Transverse colon (tissue), 4 donors: ENCODE measurements around the gene EFR3B. TPM values are rescaled to one million over a fixed set of nuclear protein-coding genes. Genes with fewer than 3 reads are reported as not detected.
A peak's percentile ranks its signal among the peaks of the same experiment; 100 is the strongest.
"Not testable (repeated sequence)": the region's sequence is repeated elsewhere in the genome, so short reads cannot be mapped to it uniquely, and the experiment has no call there.

Source experiments
- DNase-seq: peaks from one replicate; pipeline ENCODE4 v3.0.0-alpha.2; 2019
- H3K27ac ChIP-seq, 4 donors: fragments of 200-600 bp; sonication (generic); 2 replicates each; pipeline ENCODE4 v1.5.1; 2016 to 2018; ENCODE audit warnings: inconsistent platforms in 4 of 4
- H3K27me3 ChIP-seq: fragments of 200-600 bp; sonication (generic); 2 replicates; pipeline ENCODE4 v1.5.1; 2017; ENCODE audit warnings: inconsistent platforms
- H3K36me3 ChIP-seq, 4 donors: fragments of 200-600 bp; sonication (generic); 2 replicates each; pipeline ENCODE4 v1.5.1; 2017 to 2019; ENCODE audit warnings: inconsistent platforms in 4 of 4
- H3K4me1 ChIP-seq, 4 donors: fragments of 200-600 bp; sonication (generic); 2 replicates each; pipeline ENCODE4 v1.5.1; 2017 to 2020; ENCODE audit warnings: inconsistent platforms in 4 of 4
- H3K4me3 ChIP-seq, 4 donors: fragments of 200-600 bp; sonication (generic); 1 replicate in 1 of 4; 2 replicates in 3 of 4; pipeline versions ENCODE4 v1.5.1 to v1.6.1; 2017 to 2019; ENCODE audit warnings: inconsistent platforms in 4 of 4
- H3K9me3 ChIP-seq, 2 donors: fragments of 200-600 bp; sonication (generic); 2 replicates each; pipeline ENCODE4 v1.5.1; 2017 to 2019; ENCODE audit warnings: inconsistent platforms in 2 of 2
- CTCF ChIP-seq, 5 experiments: fragments of 200-600 bp in 3 of 5; fragments of 450-650 bp in 2 of 5; sonication (generic) in 3 of 5; IDR thresholded peaks; 1 replicate in 2 of 5; 2 replicates in 3 of 5; pipeline ENCODE4 v1.5.1; 2016 to 2017; ENCODE audit warnings: antibody characterized with exemption in 5 of 5, inconsistent platforms in 3 of 5, mild to moderate bottlenecking in 2 of 5, moderate library complexity in 1 of 5
- EP300 ChIP-seq: sonication (generic); formaldehyde crosslinking; IDR thresholded peaks from one replicate; pipeline ENCODE4 v1.6.1; 2017; ENCODE audit warnings: antibody characterized with exemption, low read depth
- POLR2A ChIP-seq: fragments of 450-650 bp; IDR thresholded peaks from one replicate; pipeline ENCODE4 v1.6.1; 2016; ENCODE audit warnings: antibody characterized with exemption, mild to moderate bottlenecking, moderate library complexity
- POLR2AphosphoS5 ChIP-seq, 3 donors: sonication (generic); formaldehyde crosslinking; IDR thresholded peaks; one replicate each; pipeline ENCODE4 v1.6.1; 2016; ENCODE audit warnings: antibody characterized with exemption in 3 of 3
- WGBS, 2 donors: methylation state at CpG; one replicate each; pipeline ENCODE4 v1.1.5; 2018; ENCODE audit warnings: low coverage in 1 of 2; 5-methylcytosine and 5-hydroxymethylcytosine counted together
- in situ Hi-C, 4 donors: fragments of 200-750 bp; cut with MboI; loops; one replicate each; pipeline versions ENCODE4 v1.15.0 to v1.15.1; 2017; ENCODE audit warnings: low sequenced_read_pairs in 3 of 4, low pct_ligation_motif_present in 1 of 4, low pct_unique_long_range_greater_than_20kb in 1 of 4
- intact Hi-C: fragments of 100-400 bp; cut with DNase I; formaldehyde crosslinking; loops from one replicate; pipeline ENCODE4 v1.15.1; 2023; ENCODE audit warnings: low total_unique reads
- total RNA-seq, 4 donors: library from RNA; depleted of rRNA; stranded (reverse); fragments of >200 nt; gene quantifications; one replicate each; pipeline ENCODE4 v1.1.0, GENCODE V29; 2016

EFR3B gene
- 1 to 10 TPM in 2 of 4 donors, under 1 TPM in 2; under 0.01 to 1.4 (median 0.70) TPM for total RNA-seq

GRCh38 chr2:25041928-25042320, at the start of gene EFR3B:
EFR3B (plus strand) TSS chr2:25042076; CDS start chr2:25042313, 237 bp downstream.
- WGBS, 2 donors = 1% methylated on average over 16 of the region's 54 CpGs; no CpG with 5 or more reads in 1 of the 2 donors
- in situ Hi-C loops (no loop called here), intact Hi-C loops (loop anchor here (5.0 kb wide), 1 partner anchor 55 kb away; no protein-coding TSS in a partner anchor)
- peak within 1 kb of the TSS; percentile 74 to 87 (median 86) for H3K27ac ChIP-seq
- H3K27me3 ChIP-seq = peaks cover 10% of the 10 kb centered on the region
- DNase-seq = peak; percentile 96
- no peaks in the 10 kb centered on the region for H3K36me3 ChIP-seq
- peak within 1 kb of the TSS; percentile 30 to 69 (median 65) for H3K4me3 ChIP-seq
- H3K4me1 ChIP-seq = peaks cover 6 to 22% (median 17%) of the 10 kb centered on the region in 4 donors
- TF ChIP-seq CTCF (IDR thresholded peaks at IDR 0.05) (no peak), POLR2A (no peak), EP300 (no peak), POLR2AphosphoS5 (IDR thresholded peaks at IDR 0.05) (no peak)
- H3K9me3 ChIP-seq = no peaks in the 10 kb centered on the region

- Histone ChIP-seq H3K4me1 (peaks cover 0 to 22% (median 6%) of the 10 kb centered on the region in 4 donors), H3K27ac (peak overlapping the region; percentile 17 to 58 (median 32)), H3K9me3 (no peaks in the 10 kb centered on the region), H3K4me3 (no peak overlapping the region), H3K27me3 (no peaks in the 10 kb centered on the region), H3K36me3 (no peaks in the 10 kb centered on the region)
- 24 to 40% methylated on average over 4 to 6 of the region's 6 CpGs for WGBS, 2 donors
- no peak for DNase-seq
- TF ChIP-seq POLR2AphosphoS5 (IDR thresholded peaks at IDR 0.05) (no peak), CTCF (IDR thresholded peaks at IDR 0.05) (no peak), EP300 (no peak), POLR2A (no peak)
- intact Hi-C loops = no loop called here
- in situ Hi-C loops = no loop called here
Observed at GRCh38 chr2:24993406-24994145, 48.3 kb upstream of the EFR3B start.

GRCh38 chr2:24994146-24994724, 47.6 kb upstream of the EFR3B start:
- TF ChIP-seq POLR2A (no peak), CTCF (IDR thresholded peaks at IDR 0.05) (no peak), EP300 (no peak)
- in situ Hi-C loops = no loop called here
- H3K36me3 ChIP-seq = no peaks in the 10 kb centered on the region
- peaks cover 0 to 22% (median 6%) of the 10 kb centered on the region in 4 donors for H3K4me1 ChIP-seq
- intact Hi-C loops = no loop called here
- DNase-seq = no peak
- no peaks in the 10 kb centered on the region for H3K9me3 ChIP-seq
- H3K27me3 ChIP-seq = no peaks in the 10 kb centered on the region
- H3K4me3 ChIP-seq = no peak overlapping the region
- peak overlapping the region; percentile 17 to 58 (median 32) for H3K27ac ChIP-seq
- WGBS, 2 donors = 43 to 50% methylated on average over 1 of the region's 1 CpG

GRCh38 chr2:24999097-24999496, 42.8 kb upstream of the EFR3B start:
- intact Hi-C loops, H3K27ac ChIP-seq: not testable (repeated sequence)

More at GRCh38 chr2:24999097-24999496, 42.8 kb upstream of the EFR3B start:
- DNase-seq, H3K36me3 ChIP-seq, H3K4me3 ChIP-seq, H3K27me3 ChIP-seq, in situ Hi-C loops, H3K9me3 ChIP-seq: not testable (repeated sequence)
- WGBS, 2 donors = 79 to 83% methylated on average over 7 to 8 of the region's 8 CpGs
- peaks cover 0 to 12% (median 4%) of the 10 kb centered on the region in 4 donors for H3K4me1 ChIP-seq
